Upper lobe of left lung (tissue), 6 donors: ENCODE results near the gene NPDC1. TPM values are rescaled to one million over a fixed set of nuclear protein-coding genes. Genes with fewer than 3 reads are reported as not detected.
A peak's percentile ranks its signal among the peaks of the same experiment; 100 is the strongest.

Experiments used
- ATAC-seq, 2 donors: fragments of 200-7000 bp; cut with Tn5 transposase; one replicate each; pipeline ENCODE4 v1.9.1; 2022; ENCODE audit warnings: mild to moderate bottlenecking in 2 of 2, moderate library complexity in 2 of 2; ENCODE audit not compliant: low FRiP score in 2 of 2
- DNase-seq, 2 donors: peaks; one replicate each; pipeline ENCODE4 v3.0.0-alpha.2; 2019 to 2020
- H3K27ac ChIP-seq, 4 donors: fragments of 200-600 bp; sonication (generic); one replicate each; pipeline ENCODE4 v1.5.1; 2016 to 2019
- H3K27me3 ChIP-seq, 4 donors: fragments of 200-600 bp; sonication (generic); one replicate each; pipeline ENCODE4 v1.5.1; 2017 to 2019
- H3K36me3 ChIP-seq, 4 donors: fragments of 200-600 bp; sonication (generic); one replicate each; pipeline ENCODE4 v1.5.1; 2016 to 2019
- H3K4me1 ChIP-seq, 4 donors: fragments of 200-600 bp; sonication (generic); one replicate each; pipeline ENCODE4 v1.5.1; 2018 to 2019
- H3K4me3 ChIP-seq, 4 donors: fragments of 200-600 bp; sonication (generic); one replicate each; pipeline ENCODE4 v1.5.1; 2017 to 2019; ENCODE audit warnings: mild to moderate bottlenecking in 2 of 4, moderate library complexity in 1 of 4
- H3K9me3 ChIP-seq, 4 donors: fragments of 200-600 bp; sonication (generic); one replicate each; pipeline ENCODE4 v1.5.1; 2018 to 2019
- CTCF ChIP-seq, 6 experiments: fragments of 450-650 bp in 4 of 6; fragments of 200-600 bp in 2 of 6; sonication (generic) in 2 of 6; IDR thresholded peaks; one replicate each; pipeline ENCODE4 v1.5.1; 2016 to 2019; ENCODE audit warnings: antibody characterized with exemption in 6 of 6
- EP300 ChIP-seq, 4 donors: sonication (generic); formaldehyde crosslinking; IDR thresholded peaks; one replicate each; pipeline ENCODE4 v1.5.1; 2017; ENCODE audit warnings: antibody characterized with exemption in 4 of 4, control low read depth in 2 of 4
- POLR2A ChIP-seq, 4 donors: fragments of 450-650 bp; IDR thresholded peaks; one replicate each; pipeline ENCODE4 v1.5.1; 2016 to 2017; ENCODE audit warnings: antibody characterized with exemption in 4 of 4, mild to moderate bottlenecking in 2 of 4
- POLR2AphosphoS5 ChIP-seq, 2 donors: sonication (generic); formaldehyde crosslinking; IDR thresholded peaks; one replicate each; pipeline ENCODE4 v1.5.1; 2017; ENCODE audit warnings: antibody characterized with exemption in 2 of 2
- WGBS, 2 donors: methylation state at CpG; one replicate each; pipeline ENCODE4 v1.1.5; 2017 to 2018; 5-methylcytosine and 5-hydroxymethylcytosine counted together
- total RNA-seq, 6 donors: library from RNA; depleted of rRNA in 4 of 6; stranded (reverse); fragments of >200 nt in 4 of 6; gene quantifications; one replicate each; pipeline versions ENCODE4 v1.1.0 to v1.2.1, GENCODE V29; 2016 to 2021
- donor health status: DM: no; HTN: no; CAD: no; lungs with moderate emphysema.
- donor health status: DM: no; HTN: yes; CAD: no; lungs with severe emphysema.

Gene NPDC1
- total RNA-seq, 6 donors from 2014 or later, result 26.7 to 199 (median 73.2) TPM

- 90 to 96% methylated on average over 2 to 21 of the region's 21 CpGs for WGBS, 2 donors
- ATAC-seq, result no peak
- TF ChIP-seq CTCF (IDR thresholded peaks at IDR 0.05) (no peak), POLR2AphosphoS5 (IDR thresholded peaks at IDR 0.05) (no peak), POLR2A (IDR thresholded peaks at IDR 0.05) (no peak), EP300 (IDR thresholded peaks at IDR 0.05) (no peak)
- DNase-seq, result peak in 1 of 2 donors; percentile 69
- Histone ChIP-seq H3K36me3 (peaks cover 0 to 69% (median 46%) of the 10 kb centered on the region in 4 donors), H3K4me3 (no peak overlapping the region), H3K4me1 (no peaks in the 10 kb centered on the region), H3K27me3 (no peaks in the 10 kb centered on the region), H3K9me3 (no peaks in the 10 kb centered on the region), H3K27ac (no peak overlapping the region)
Measured at GRCh38 chr9:137015976-137016375, 30.0 kb downstream of the NPDC1 start.

GRCh38 chr9:137015540-137015930 lies 30.4 kb downstream of the NPDC1 start:
- ATAC-seq (no peak), DNase-seq (peak in 1 of 2 donors; percentile 76)
- 94 to 96% methylated on average over 12 to 22 of the region's 25 CpGs for WGBS, 2 donors
- Histone ChIP-seq H3K27me3 (no peaks in the 10 kb centered on the region), H3K36me3 (peaks cover 0 to 66% (median 46%) of the 10 kb centered on the region in 4 donors), H3K27ac (no peak overlapping the region), H3K4me1 (no peaks in the 10 kb centered on the region), H3K4me3 (no peak overlapping the region), H3K9me3 (no peaks in the 10 kb centered on the region)
- no peak for TF ChIP-seq POLR2AphosphoS5 (IDR thresholded peaks at IDR 0.05)
- no peak for TF ChIP-seq POLR2A (IDR thresholded peaks at IDR 0.05)
- TF ChIP-seq CTCF (IDR thresholded peaks at IDR 0.05), result no peak
- TF ChIP-seq EP300 (IDR thresholded peaks at IDR 0.05), result no peak

GRCh38 chr9:137014776-137015539 lies 31.0 kb downstream of the NPDC1 start:
- ATAC-seq (no peak), DNase-seq (peak in 1 of 2 donors; percentile 69)
- Histone ChIP-seq H3K4me1 (no peaks in the 10 kb centered on the region), H3K36me3 (peaks cover 0 to 69% (median 47%) of the 10 kb centered on the region in 4 donors), H3K4me3 (no peak overlapping the region), H3K27me3 (no peaks in the 10 kb centered on the region), H3K27ac (no peak overlapping the region), H3K9me3 (no peaks in the 10 kb centered on the region)
- WGBS, 2 donors, result 95 to 96% methylated on average over 15 to 36 of the region's 36 CpGs
- TF ChIP-seq EP300 (IDR thresholded peaks at IDR 0.05), result no peak
- TF ChIP-seq POLR2AphosphoS5 (IDR thresholded peaks at IDR 0.05), result no peak
- no peak for TF ChIP-seq CTCF (IDR thresholded peaks at IDR 0.05)
- no peak for TF ChIP-seq POLR2A (IDR thresholded peaks at IDR 0.05)

- no peaks in the 10 kb centered on the region for H3K9me3 ChIP-seq
- peaks cover 0 to 77% (median 53%) of the 10 kb centered on the region in 4 donors for H3K36me3 ChIP-seq
- no peaks in the 10 kb centered on the region for H3K4me1 ChIP-seq
- WGBS, 2 donors, result 91% methylated on average over 23 of the region's 23 CpGs; no CpG with 5 or more reads in 1 of the 2 donors
- TF ChIP-seq POLR2AphosphoS5 (IDR thresholded peaks at IDR 0.05), result no peak
- no peak for TF ChIP-seq POLR2A (IDR thresholded peaks at IDR 0.05)
- no peak for TF ChIP-seq CTCF (IDR thresholded peaks at IDR 0.05)
- no peak for TF ChIP-seq EP300 (IDR thresholded peaks at IDR 0.05)
- H3K27ac ChIP-seq, result no peak overlapping the region
- DNase-seq, result peak in 1 of 2 donors; percentile 73
- no peak for ATAC-seq
- H3K4me3 ChIP-seq, result no peak overlapping the region
- H3K27me3 ChIP-seq, result no peaks in the 10 kb centered on the region
Measured at GRCh38 chr9:137014166-137014565, 31.8 kb downstream of the NPDC1 start.

GRCh38 chr9:137013571-137013940 lies 32.4 kb downstream of the NPDC1 start:
- TF ChIP-seq POLR2AphosphoS5 (IDR thresholded peaks at IDR 0.05) (no peak), EP300 (IDR thresholded peaks at IDR 0.05) (no peak), CTCF (IDR thresholded peaks at IDR 0.05) (no peak), POLR2A (IDR thresholded peaks at IDR 0.05) (no peak)
- Histone ChIP-seq H3K36me3 (peaks cover 0 to 78% (median 53%) of the 10 kb centered on the region in 4 donors), H3K4me3 (no peak overlapping the region), H3K9me3 (no peaks in the 10 kb centered on the region), H3K27ac (no peak overlapping the region), H3K4me1 (no peaks in the 10 kb centered on the region), H3K27me3 (no peaks in the 10 kb centered on the region)
- ATAC-seq, result no peak
- 93 to 96% methylated on average over 12 of the region's 20 CpGs for WGBS, 2 donors
- peak in 1 of 2 donors; percentile 75 for DNase-seq
